ACHN (cell line): Measurements from ENCODE around the gene TUBGCP5.
"Not testable (repeated sequence)": the region's sequence is repeated elsewhere in the genome, so short reads cannot be mapped to it uniquely, and the experiment has no call there.

Experiments
- DNase-seq: peaks from one replicate; pipeline ENCODE4 v3.0.0-alpha.2; 2015
- in situ Hi-C: cut with HindIII; loops from 2 replicates; pipeline ENCODE4 v1.10.0; 2017; ENCODE audit warnings: low sequenced_read_pairs, low pct_ligation_motif_present, low pct_unique_long_range_greater_than_20kb

TUBGCP5 gene

GRCh38 chr15:22981931-22982330 lies 57.4 kb downstream of the TUBGCP5 start:
- in situ Hi-C loops, DNase-seq: not testable (repeated sequence)

- no peak for DNase-seq
- in situ Hi-C loops: no loop called here
Measured at GRCh38 chr15:22981051-22981840, 58.1 kb downstream of the TUBGCP5 start.

GRCh38 chr15:22980189-22981050 lies 58.9 kb downstream of the TUBGCP5 start, which contains the start of gene CYFIP1:
Gene CYFIP1 (minus strand): TSS chr15:22980368. CDS start chr15:22947285, 33,083 bp downstream.
- peak; percentile 82 for DNase-seq
- in situ Hi-C loops: no loop called here

- DNase-seq: peak; percentile 54
- in situ Hi-C loops: no loop called here
Measured at GRCh38 chr15:22979238-22980188, 59.9 kb downstream of the TUBGCP5 start.

GRCh38 chr15:22978691-22979237 lies 60.6 kb downstream of the TUBGCP5 start:
- in situ Hi-C loops: no loop called here
- DNase-seq: no peak

- no peak for DNase-seq
- in situ Hi-C loops: no loop called here
Measured at GRCh38 chr15:22974745-22975144, 64.6 kb downstream of the TUBGCP5 start.

- in situ Hi-C loops: no loop called here
- no peak for DNase-seq
Measured at GRCh38 chr15:22973987-22974386, 65.4 kb downstream of the TUBGCP5 start.

GRCh38 chr15:22973286-22973685 lies 66.1 kb downstream of the TUBGCP5 start:
- DNase-seq: no peak

GRCh38 chr15:22969489-22969888 lies 69.9 kb downstream of the TUBGCP5 start:
- no peak for DNase-seq

More at GRCh38 chr15:22973286-22973685, 66.1 kb downstream of the TUBGCP5 start:
- in situ Hi-C loops: no loop called here

GRCh38 chr15:22968366-22968765 lies 71.0 kb downstream of the TUBGCP5 start:
- in situ Hi-C loops: no loop called here
- peak; percentile 50 for DNase-seq

More at GRCh38 chr15:22969489-22969888, 69.9 kb downstream of the TUBGCP5 start:
- in situ Hi-C loops: no loop called here

GRCh38 chr15:22967084-22967770 lies 72.1 kb downstream of the TUBGCP5 start:
- no peak for DNase-seq
- in situ Hi-C loops: no loop called here

- in situ Hi-C loops: no loop called here
Measured at GRCh38 chr15:22966321-22967083, 72.9 kb downstream of the TUBGCP5 start.

GRCh38 chr15:22963641-22964040 lies 75.7 kb downstream of the TUBGCP5 start:
- no peak for DNase-seq
- in situ Hi-C loops: no loop called here

More at GRCh38 chr15:22966321-22967083, 72.9 kb downstream of the TUBGCP5 start:
- DNase-seq: no peak

GRCh38 chr15:22962611-22963010 lies 76.8 kb downstream of the TUBGCP5 start:
- no peak for DNase-seq
- in situ Hi-C loops: no loop called here

- no peak for DNase-seq
- in situ Hi-C loops: no loop called here
Measured at GRCh38 chr15:22961762-22962161, 77.6 kb downstream of the TUBGCP5 start.

GRCh38 chr15:22960556-22960955 lies 78.8 kb downstream of the TUBGCP5 start:
- in situ Hi-C loops: no loop called here
- DNase-seq: no peak

- no peak for DNase-seq
- in situ Hi-C loops: no loop called here
Measured at GRCh38 chr15:22960126-22960525, 79.2 kb downstream of the TUBGCP5 start.
